ENCODE data around the gene C6orf163. TPM values are rescaled to one million over a fixed set of nuclear protein-coding genes. Genes with fewer than 3 reads are reported as not detected.

The C6orf163 gene
- total RNA-seq, 1 experiment from 2014 or later, result 1.5 TPM

DNA sequence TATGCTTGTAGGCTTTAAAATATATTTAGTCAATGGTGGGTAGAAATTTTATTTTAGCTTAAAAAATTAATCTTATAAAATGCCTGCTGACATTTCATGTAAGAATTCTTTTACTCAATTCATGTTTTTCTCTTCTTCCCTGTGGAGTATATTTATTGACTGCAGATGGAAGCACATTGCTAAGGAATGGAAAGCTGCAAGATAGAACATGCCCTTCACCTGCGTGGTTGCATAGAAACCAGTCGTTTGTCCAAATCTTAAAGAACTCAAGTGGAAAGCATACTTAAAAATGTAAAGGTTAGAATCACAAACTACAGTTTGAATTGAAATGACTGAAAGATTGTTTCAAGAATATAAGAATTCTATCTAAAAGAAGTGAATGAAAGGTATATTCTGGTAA lies 30.7 kb downstream of the C6orf163 start:
- H3K9ac ChIP-seq (ENCODE audit: low read length), result no peak overlapping the region
- H4K20me1 ChIP-seq (ENCODE audit: insufficient read depth), result no peaks in the 10 kb centered on the region
- DNase-seq (ENCODE audit: low read depth, low spot score) (no peak), ATAC-seq (no peak)
- H3K27me3 ChIP-seq (ENCODE audit: insufficient read depth, low read length), result no peaks in the 10 kb centered on the region
- RAD21 ChIA-PET (ENCODE audit: low non-redundant PET in 1 of 2, low total read pairs in 2 of 2, uncharacterized antibody in 2 of 2, unreplicated experiment in 2 of 2), result no interaction called here
- no peaks in the 10 kb centered on the region for H3K4me1 ChIP-seq (ENCODE audit: control insufficient read depth in 1 of 2, insufficient read depth in 2 of 2, low read length in 2 of 2)
- no peak overlapping the region for H3K27ac ChIP-seq (ENCODE audit: low read depth, low read length)
- no peaks in the 10 kb centered on the region for H3K36me3 ChIP-seq (ENCODE audit: control insufficient read depth in 1 of 2, insufficient read depth in 2 of 2, low read length in 2 of 2)
- POLR2A ChIA-PET, result no interaction called here
- no peak overlapping the region for H3K4me2 ChIP-seq (ENCODE audit: low read length)
- intact Hi-C loops (cut with micrococcal nuclease), result no loop called here
- BruUV-seq (replicated peaks), result no TSS peak
- no peak overlapping the region for H2AFZ ChIP-seq (ENCODE audit: low read depth, low read length, poor library complexity, severe bottlenecking)
- no peaks in the 10 kb centered on the region for H3K9me2 ChIP-seq (ENCODE audit: insufficient read depth)
- no peaks in the 10 kb centered on the region for H3K9me3 ChIP-seq (ENCODE audit: control insufficient read depth in 1 of 2, insufficient read depth in 1 of 2, low read depth in 1 of 2, low read length in 2 of 2)
- TF ChIP-seq, protein P1, sequence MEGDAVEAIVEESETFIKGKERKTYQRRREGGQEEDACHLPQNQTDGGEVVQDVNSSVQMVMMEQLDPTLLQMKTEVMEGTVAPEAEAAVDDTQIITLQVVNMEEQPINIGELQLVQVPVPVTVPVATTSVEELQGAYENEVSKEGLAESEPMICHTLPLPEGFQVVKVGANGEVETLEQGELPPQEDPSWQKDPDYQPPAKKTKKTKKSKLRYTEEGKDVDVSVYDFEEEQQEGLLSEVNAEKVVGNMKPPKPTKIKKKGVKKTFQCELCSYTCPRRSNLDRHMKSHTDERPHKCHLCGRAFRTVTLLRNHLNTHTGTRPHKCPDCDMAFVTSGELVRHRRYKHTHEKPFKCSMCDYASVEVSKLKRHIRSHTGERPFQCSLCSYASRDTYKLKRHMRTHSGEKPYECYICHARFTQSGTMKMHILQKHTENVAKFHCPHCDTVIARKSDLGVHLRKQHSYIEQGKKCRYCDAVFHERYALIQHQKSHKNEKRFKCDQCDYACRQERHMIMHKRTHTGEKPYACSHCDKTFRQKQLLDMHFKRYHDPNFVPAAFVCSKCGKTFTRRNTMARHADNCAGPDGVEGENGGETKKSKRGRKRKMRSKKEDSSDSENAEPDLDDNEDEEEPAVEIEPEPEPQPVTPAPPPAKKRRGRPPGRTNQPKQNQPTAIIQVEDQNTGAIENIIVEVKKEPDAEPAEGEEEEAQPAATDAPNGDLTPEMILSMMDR (IDR thresholded peaks at IDR 0.05 in 2 of 3, conservative IDR thresholded peaks at IDR 0.05 in 1 of 3; ENCODE audit: borderline replicate concordance in 1 of 3, insufficient read depth in 1 of 3, low read depth in 2 of 3, low read length in 2 of 3), result no peak
- TF ChIP-seq ZBTB33 (IDR thresholded peaks at IDR 0.05; ENCODE audit: extremely low read depth, insufficient replicate concordance, low read length), result no peak
- no peak for TF ChIP-seq CBX3 (IDR thresholded peaks at IDR 0.05; ENCODE audit: low read depth)
- no peak for TF ChIP-seq FOSL1 (IDR thresholded peaks at IDR 0.05; ENCODE audit: low read depth)
- no peak for TF ChIP-seq RAD21 (IDR thresholded peaks at IDR 0.05; ENCODE audit: low read depth)
- TF ChIP-seq, protein P2, sequence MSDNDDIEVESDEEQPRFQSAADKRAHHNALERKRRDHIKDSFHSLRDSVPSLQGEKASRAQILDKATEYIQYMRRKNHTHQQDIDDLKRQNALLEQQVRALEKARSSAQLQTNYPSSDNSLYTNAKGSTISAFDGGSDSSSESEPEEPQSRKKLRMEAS (IDR thresholded peaks at IDR 0.05), result no peak
- no peak for TF ChIP-seq YY1 (IDR thresholded peaks at IDR 0.05; ENCODE audit: extremely low read depth, insufficient replicate concordance, low read depth, low read length)
- no peak for TF ChIP-seq ATF3 (IDR thresholded peaks at IDR 0.05)
- TF ChIP-seq, protein P3, sequence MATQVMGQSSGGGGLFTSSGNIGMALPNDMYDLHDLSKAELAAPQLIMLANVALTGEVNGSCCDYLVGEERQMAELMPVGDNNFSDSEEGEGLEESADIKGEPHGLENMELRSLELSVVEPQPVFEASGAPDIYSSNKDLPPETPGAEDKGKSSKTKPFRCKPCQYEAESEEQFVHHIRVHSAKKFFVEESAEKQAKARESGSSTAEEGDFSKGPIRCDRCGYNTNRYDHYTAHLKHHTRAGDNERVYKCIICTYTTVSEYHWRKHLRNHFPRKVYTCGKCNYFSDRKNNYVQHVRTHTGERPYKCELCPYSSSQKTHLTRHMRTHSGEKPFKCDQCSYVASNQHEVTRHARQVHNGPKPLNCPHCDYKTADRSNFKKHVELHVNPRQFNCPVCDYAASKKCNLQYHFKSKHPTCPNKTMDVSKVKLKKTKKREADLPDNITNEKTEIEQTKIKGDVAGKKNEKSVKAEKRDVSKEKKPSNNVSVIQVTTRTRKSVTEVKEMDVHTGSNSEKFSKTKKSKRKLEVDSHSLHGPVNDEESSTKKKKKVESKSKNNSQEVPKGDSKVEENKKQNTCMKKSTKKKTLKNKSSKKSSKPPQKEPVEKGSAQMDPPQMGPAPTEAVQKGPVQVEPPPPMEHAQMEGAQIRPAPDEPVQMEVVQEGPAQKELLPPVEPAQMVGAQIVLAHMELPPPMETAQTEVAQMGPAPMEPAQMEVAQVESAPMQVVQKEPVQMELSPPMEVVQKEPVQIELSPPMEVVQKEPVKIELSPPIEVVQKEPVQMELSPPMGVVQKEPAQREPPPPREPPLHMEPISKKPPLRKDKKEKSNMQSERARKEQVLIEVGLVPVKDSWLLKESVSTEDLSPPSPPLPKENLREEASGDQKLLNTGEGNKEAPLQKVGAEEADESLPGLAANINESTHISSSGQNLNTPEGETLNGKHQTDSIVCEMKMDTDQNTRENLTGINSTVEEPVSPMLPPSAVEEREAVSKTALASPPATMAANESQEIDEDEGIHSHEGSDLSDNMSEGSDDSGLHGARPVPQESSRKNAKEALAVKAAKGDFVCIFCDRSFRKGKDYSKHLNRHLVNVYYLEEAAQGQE (IDR thresholded peaks at IDR 0.05; ENCODE audit: low read depth), result no peak
- no peak for TF ChIP-seq SRF (IDR thresholded peaks at IDR 0.05; ENCODE audit: low read depth)
- no peak for TF ChIP-seq EGR1 (IDR thresholded peaks at IDR 0.05; ENCODE audit: low read depth)
- TF ChIP-seq ZFX (IDR thresholded peaks at IDR 0.05), result no peak
- TF ChIP-seq ELF1 (IDR thresholded peaks at IDR 0.05; ENCODE audit: borderline replicate concordance, low read depth), result no peak
- TF ChIP-seq POLR2AphosphoS5 (IDR thresholded peaks at IDR 0.05; ENCODE audit: low read depth, low read length), result no peak
- TF ChIP-seq JUND (IDR thresholded peaks at IDR 0.05), result no peak
- no peak for TF ChIP-seq SP1 (IDR thresholded peaks at IDR 0.05; ENCODE audit: low read depth)
- H3K4me3 ChIP-seq (replicated peaks in 1 of 2; ENCODE audit: low read depth in 1 of 2, low read length in 2 of 2), result no peak overlapping the region
- H3K79me2 ChIP-seq (ENCODE audit: insufficient read depth, low read length), result no peaks in the 10 kb centered on the region
- CTCF ChIA-PET, result no interaction called here
